Suprapubic skin (tissue), 4 donors: Measurements from ENCODE around the gene DPP10. TPM values are rescaled to one million over a fixed set of nuclear protein-coding genes. Genes with fewer than 3 reads are reported as not detected.

Source experiments
- DNase-seq, 2 donors: peaks; one replicate each; pipeline ENCODE4 v3.0.0-alpha.2; 2019; ENCODE audit warnings: low spot score in 2 of 2
- H3K27ac ChIP-seq: fragments of 200-600 bp; sonication (generic); one replicate; pipeline ENCODE4 v1.5.1; 2019
- H3K27me3 ChIP-seq: fragments of 200-600 bp; sonication (generic); one replicate; pipeline ENCODE4 v1.5.1; 2019
- H3K36me3 ChIP-seq: fragments of 200-600 bp; sonication (generic); one replicate; pipeline ENCODE4 v1.5.1; 2019
- H3K4me1 ChIP-seq: fragments of 200-600 bp; sonication (generic); one replicate; pipeline ENCODE4 v1.5.1; 2019
- H3K4me3 ChIP-seq: fragments of 200-600 bp; sonication (generic); one replicate; pipeline ENCODE4 v1.5.1; 2019; ENCODE audit warnings: mild to moderate bottlenecking
- H3K9me3 ChIP-seq: fragments of 200-600 bp; sonication (generic); one replicate; pipeline ENCODE4 v1.5.1; 2019
- EP300 ChIP-seq: sonication (generic); formaldehyde crosslinking; IDR thresholded peaks from one replicate; pipeline ENCODE4 v1.6.1; 2017; ENCODE audit warnings: antibody characterized with exemption
- POLR2A ChIP-seq, 2 donors: fragments of 450-650 bp; IDR thresholded peaks; one replicate each; pipeline ENCODE4 v1.6.1; 2017; ENCODE audit warnings: antibody characterized with exemption in 2 of 2, mild to moderate bottlenecking in 2 of 2, moderate library complexity in 2 of 2
- POLR2AphosphoS5 ChIP-seq, 3 donors: sonication (generic); formaldehyde crosslinking; IDR thresholded peaks; one replicate each; pipeline ENCODE4 v1.6.1; 2017; ENCODE audit warnings: antibody characterized with exemption in 3 of 3
- WGBS: methylation state at CpG from one replicate; pipeline ENCODE4 v1.1.5; 2018; 5-methylcytosine and 5-hydroxymethylcytosine counted together
- total RNA-seq, 4 donors: library from RNA; depleted of rRNA; stranded (reverse); fragments of >200 nt; gene quantifications; one replicate each; pipeline ENCODE4 v1.1.0, GENCODE V29; 2016
- TF ChIP-seq, protein P1 (sequence below), 2 donors: fragments of 200-600 bp in 1 of 2; fragments of 450-650 bp in 1 of 2; sonication (generic) in 1 of 2; IDR thresholded peaks; one replicate each; pipeline ENCODE4 v1.5.1; 2016 to 2019; ENCODE audit warnings: antibody characterized with exemption in 2 of 2, mild to moderate bottlenecking in 1 of 2, moderate library complexity in 1 of 2

The DPP10 gene
- total RNA-seq, 4 donors from 2014 or later = 0.68 to 1.4 TPM; not detected in 2

DNA sequence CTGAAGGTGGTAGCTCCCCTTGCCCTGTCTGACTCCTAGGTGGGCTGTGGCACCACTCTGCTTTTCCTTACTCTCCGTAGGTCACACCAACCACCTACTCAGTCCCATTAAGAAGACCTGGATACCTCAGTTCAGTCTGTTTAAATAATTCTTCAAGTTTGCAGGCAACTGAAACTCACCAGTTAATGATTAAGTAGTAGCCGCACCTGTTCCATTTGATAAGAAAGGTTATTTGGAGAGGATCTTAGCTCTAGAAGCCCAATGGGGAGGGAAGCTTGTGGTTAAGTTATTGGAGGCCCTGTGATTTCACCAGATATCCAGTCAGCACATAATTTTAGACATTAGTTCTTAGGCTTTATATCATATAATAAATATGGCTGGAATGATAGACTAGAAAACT, 1193.0 kb downstream of the DPP10 start:
- Histone ChIP-seq H3K4me1 (no peaks in the 10 kb centered on the region), H3K4me3 (no peak overlapping the region), H3K9me3 (no peaks in the 10 kb centered on the region), H3K27me3 (no peaks in the 10 kb centered on the region), H3K27ac (no peak overlapping the region), H3K36me3 (no peaks in the 10 kb centered on the region)
- TF ChIP-seq, protein P1, sequence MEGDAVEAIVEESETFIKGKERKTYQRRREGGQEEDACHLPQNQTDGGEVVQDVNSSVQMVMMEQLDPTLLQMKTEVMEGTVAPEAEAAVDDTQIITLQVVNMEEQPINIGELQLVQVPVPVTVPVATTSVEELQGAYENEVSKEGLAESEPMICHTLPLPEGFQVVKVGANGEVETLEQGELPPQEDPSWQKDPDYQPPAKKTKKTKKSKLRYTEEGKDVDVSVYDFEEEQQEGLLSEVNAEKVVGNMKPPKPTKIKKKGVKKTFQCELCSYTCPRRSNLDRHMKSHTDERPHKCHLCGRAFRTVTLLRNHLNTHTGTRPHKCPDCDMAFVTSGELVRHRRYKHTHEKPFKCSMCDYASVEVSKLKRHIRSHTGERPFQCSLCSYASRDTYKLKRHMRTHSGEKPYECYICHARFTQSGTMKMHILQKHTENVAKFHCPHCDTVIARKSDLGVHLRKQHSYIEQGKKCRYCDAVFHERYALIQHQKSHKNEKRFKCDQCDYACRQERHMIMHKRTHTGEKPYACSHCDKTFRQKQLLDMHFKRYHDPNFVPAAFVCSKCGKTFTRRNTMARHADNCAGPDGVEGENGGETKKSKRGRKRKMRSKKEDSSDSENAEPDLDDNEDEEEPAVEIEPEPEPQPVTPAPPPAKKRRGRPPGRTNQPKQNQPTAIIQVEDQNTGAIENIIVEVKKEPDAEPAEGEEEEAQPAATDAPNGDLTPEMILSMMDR (IDR thresholded peaks at IDR 0.05) = no peak
- TF ChIP-seq POLR2AphosphoS5 (IDR thresholded peaks at IDR 0.05) = no peak
- no peak for TF ChIP-seq POLR2A (IDR thresholded peaks at IDR 0.05)
- whole genome bisulfite sequencing = 91% methylated on average over 2 of the region's 2 CpGs
- DNase-seq = no peak

DNA sequence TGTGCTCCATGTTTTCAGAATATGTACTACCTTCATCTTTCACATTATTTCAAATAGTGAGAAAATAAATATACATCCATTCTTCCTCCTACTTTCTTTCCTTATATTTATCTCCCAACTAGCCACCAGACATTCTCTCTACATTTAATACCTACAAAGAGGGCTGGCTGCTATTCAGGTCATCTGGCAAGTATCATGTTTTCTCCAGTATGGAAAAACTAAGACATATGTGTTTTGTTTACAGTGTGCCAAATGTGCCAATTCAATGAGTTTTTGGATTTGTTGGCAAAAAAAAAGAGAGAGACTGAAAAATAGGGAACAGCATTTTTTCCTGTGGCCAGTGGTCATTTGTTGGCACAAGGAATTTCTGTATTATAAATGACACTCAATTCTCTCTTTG, 1207.3 kb downstream of the DPP10 start:
- H3K27ac ChIP-seq = no peak overlapping the region
- H3K4me1 ChIP-seq = no peaks in the 10 kb centered on the region
- H3K9me3 ChIP-seq = peaks cover 3% of the 10 kb centered on the region

DNA sequence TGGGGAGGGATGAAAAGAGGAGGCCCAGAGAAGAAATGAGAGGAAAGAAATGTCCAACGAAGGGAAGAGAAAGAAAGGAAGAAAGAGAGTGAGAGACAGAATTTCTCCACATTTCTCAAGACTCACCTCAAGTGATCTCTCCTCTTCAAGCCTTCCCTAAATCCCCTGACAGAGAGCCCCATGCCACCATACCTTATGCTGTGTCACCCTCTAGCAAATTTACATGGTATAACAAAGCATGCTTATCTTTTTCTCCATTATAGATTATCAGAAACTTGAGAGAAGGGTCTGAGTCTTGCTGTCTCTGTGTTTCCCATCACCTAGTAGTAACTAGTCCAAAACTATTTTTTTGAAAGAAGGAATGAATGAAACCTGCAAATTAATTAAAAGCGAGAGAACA, 1208.4 kb downstream of the DPP10 start:
- 69% methylated on average over 2 of the region's 2 CpGs for WGBS
- Histone ChIP-seq H3K4me1 (no peaks in the 10 kb centered on the region), H3K4me3 (no peak overlapping the region), H3K36me3 (no peaks in the 10 kb centered on the region), H3K27ac (no peak overlapping the region), H3K9me3 (peaks cover 3% of the 10 kb centered on the region), H3K27me3 (no peaks in the 10 kb centered on the region)
- TF ChIP-seq POLR2A (IDR thresholded peaks at IDR 0.05) = no peak
- no peak for TF ChIP-seq POLR2AphosphoS5 (IDR thresholded peaks at IDR 0.05)
- TF ChIP-seq, protein P1 (IDR thresholded peaks at IDR 0.05) = no peak
- no peak for TF ChIP-seq EP300
- DNase-seq = no peak

More for the DNA sequence above, 1207.3 kb downstream of the DPP10 start:
- Histone ChIP-seq H3K36me3 (no peaks in the 10 kb centered on the region), H3K4me3 (no peak overlapping the region), H3K27me3 (no peaks in the 10 kb centered on the region)
- no peak for DNase-seq
- TF ChIP-seq POLR2AphosphoS5 (IDR thresholded peaks at IDR 0.05) (no peak), POLR2A (IDR thresholded peaks at IDR 0.05) (no peak), EP300 (no peak)
- TF ChIP-seq, protein P1 (IDR thresholded peaks at IDR 0.05) = no peak

DNA sequence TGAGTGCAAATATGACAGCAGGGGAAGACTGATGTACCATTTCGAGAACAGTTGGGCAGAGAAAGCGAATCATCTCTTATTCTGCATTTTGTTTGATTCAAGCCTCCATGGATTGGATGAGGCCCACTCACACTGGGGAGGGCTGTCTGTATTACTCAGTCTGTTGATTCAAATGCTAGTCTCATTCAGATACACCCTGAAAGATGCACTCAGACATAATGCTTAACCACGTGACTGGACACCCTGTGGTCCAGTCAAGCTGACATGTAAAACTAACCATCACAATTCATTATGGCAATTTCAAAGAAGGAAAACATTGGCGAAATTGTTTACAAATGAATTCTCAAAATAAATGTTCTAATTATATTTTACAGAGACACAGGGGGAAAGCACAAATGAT, 1210.2 kb downstream of the DPP10 start:
- Histone ChIP-seq H3K4me1 (no peaks in the 10 kb centered on the region), H3K36me3 (no peaks in the 10 kb centered on the region), H3K27ac (no peak overlapping the region), H3K9me3 (peaks cover 1% of the 10 kb centered on the region), H3K27me3 (no peaks in the 10 kb centered on the region), H3K4me3 (no peak overlapping the region)
- no peak for TF ChIP-seq POLR2AphosphoS5 (IDR thresholded peaks at IDR 0.05)
- no peak for TF ChIP-seq EP300
- TF ChIP-seq POLR2A (IDR thresholded peaks at IDR 0.05) = no peak
- TF ChIP-seq, protein P1 (IDR thresholded peaks at IDR 0.05) = no peak
- 84% methylated on average over 4 of the region's 4 CpGs for WGBS
- DNase-seq = no peak

- Histone ChIP-seq H3K27ac (no peak overlapping the region), H3K36me3 (no peaks in the 10 kb centered on the region), H3K27me3 (no peaks in the 10 kb centered on the region), H3K4me3 (no peak overlapping the region), H3K4me1 (no peaks in the 10 kb centered on the region), H3K9me3 (no peaks in the 10 kb centered on the region)
- DNase-seq = no peak
- TF ChIP-seq POLR2A (IDR thresholded peaks at IDR 0.05) (no peak), EP300 (no peak), POLR2AphosphoS5 (IDR thresholded peaks at IDR 0.05) (no peak)
- TF ChIP-seq, protein P1 (IDR thresholded peaks at IDR 0.05) = no peak
Observed at GRCh38 chr2:115654362-115654761, 1211.9 kb downstream of the DPP10 start.
